K562 (cell line): ENCODE results near the gene PHETA1. TPM values are rescaled to one million over a fixed set of nuclear protein-coding genes. Genes with fewer than 3 reads are reported as not detected.

Experiments used
- ATAC-seq: fragments of 200-7000 bp; cut with Tn5 transposase; 3 replicates; pipeline ENCODE4 v1.9.1; 2020; ENCODE audit warnings: moderate library complexity
- BruUV-seq: library from RNA; stranded (reverse); fragments of 400-500 nt; replicated peaks from 2 replicates; lab custom pipeline; 2021; lab: Mats Ljungman, UMichigan
- CTCF ChIA-PET: fragments of 300-600 bp; formaldehyde crosslinking; extraction: SDS; loops from one replicate; lab custom pipeline; 2021; ENCODE audit warnings: low intra/inter-chr PET ratio; lab: Yijun Ruan, JAX
- POLR2A ChIA-PET: fragments of 300-600, 350-650 bp; sonication (Branson Sonifier 250); formaldehyde crosslinking; extraction: SDS; loops from one replicate; lab custom pipeline; 2021; ENCODE audit warnings: antibody characterized with exemption, inconsistent platforms; lab: Yijun Ruan, JAX
- DNase-seq, 4 experiments: peaks; one replicate each; pipeline versions ENCODE4 v3.0.0 to v3.0.0-alpha.2; 2011 to 2018; ENCODE audit warnings: low spot score in 3 of 4, mixed read lengths in 3 of 4; ENCODE audit errors: extremely low read depth in 1 of 4
- FAIRE-seq: peaks from 2 replicates; lab custom pipeline; 2011; peaks lifted over from hg19 to GRCh38; lab: Jason Lieb, UNC
- H2AFZ ChIP-seq: 2 replicates; pipeline ENCODE4 v1.6.0; 2011; ENCODE audit warnings: low read depth, low read length, control low read depth, inconsistent platforms
- H3K27ac ChIP-seq: fragments of 200-600 bp; 3 replicates; pipeline ENCODE4 v1.8.0; 2011; ENCODE audit warnings: low read depth, mild to moderate bottlenecking, control low read depth, inconsistent platforms, low read length, moderate library complexity, mixed read lengths; ENCODE audit errors: extremely low read depth
- H3K27me3 ChIP-seq, 2 experiments: fragments of 300-600 bp in 1 of 2; 2 replicates in 1 of 2; 3 replicates in 1 of 2; pipeline versions ENCODE4 v1.6.0 to v1.8.0; 2011; ENCODE audit warnings: inconsistent platforms in 2 of 2, low read length in 2 of 2, mild to moderate bottlenecking in 1 of 2, mixed read lengths in 1 of 2, moderate library complexity in 1 of 2; ENCODE audit not compliant: control insufficient read depth in 2 of 2, insufficient read depth in 2 of 2
- H3K36me3 ChIP-seq: fragments of 300-600 bp; 3 replicates; pipeline ENCODE4 v1.8.0; 2011; ENCODE audit warnings: mild to moderate bottlenecking, low read length, inconsistent platforms; ENCODE audit not compliant: control insufficient read depth, insufficient read depth
- H3K4me1 ChIP-seq, 2 experiments: fragments of 200-600 bp in 1 of 2; replicated peaks in 1 of 2; 2 replicates in 1 of 2; 3 replicates in 1 of 2; pipeline versions ENCODE4 v1.5.1 to v1.8.0; 2011; ENCODE audit warnings: inconsistent platforms in 2 of 2, low read length in 2 of 2, mild to moderate bottlenecking in 1 of 2, mixed read lengths in 1 of 2, moderate library complexity in 1 of 2; ENCODE audit not compliant: control insufficient read depth in 2 of 2, insufficient read depth in 2 of 2
- H3K4me2 ChIP-seq: 2 replicates; pipeline ENCODE4 v1.6.1; 2011; ENCODE audit warnings: low read length, control low read depth, inconsistent platforms, mixed read lengths; ENCODE audit not compliant: insufficient read depth
- H3K4me3 ChIP-seq: fragments of 200-600 bp; sonication (generic), shearing (Covaris generic); 2 replicates; pipeline ENCODE4 v1.5.1; 2016; ENCODE audit warnings: control low read depth, inconsistent platforms
- H3K79me2 ChIP-seq: fragments of 200-600 bp; 3 replicates; pipeline ENCODE4 v1.8.0; 2011; ENCODE audit warnings: low read length, inconsistent platforms; ENCODE audit not compliant: control insufficient read depth, insufficient read depth
- H3K9ac ChIP-seq, 2 experiments: 2 replicates each; pipeline versions ENCODE4 v1.6.0 to v1.6.1; 2011; ENCODE audit warnings: low read depth in 2 of 2, low read length in 2 of 2, control low read depth in 1 of 2, inconsistent platforms in 1 of 2, mild to moderate bottlenecking in 1 of 2, mixed read lengths in 1 of 2; ENCODE audit not compliant: insufficient read depth in 1 of 2
- H3K9me1 ChIP-seq: one replicate; pipeline ENCODE4 v1.6.0; 2011; ENCODE audit warnings: inconsistent platforms, mild to moderate bottlenecking, low read length, moderate library complexity; ENCODE audit not compliant: control insufficient read depth, insufficient read depth
- H3K9me3 ChIP-seq: replicated peaks from 2 replicates; pipeline ENCODE4 v1.5.1; 2011; ENCODE audit warnings: low read depth, low read length, inconsistent platforms; ENCODE audit not compliant: control insufficient read depth, insufficient read depth
- H4K20me1 ChIP-seq: replicated peaks from 2 replicates; pipeline ENCODE4 v1.6.1; 2011; ENCODE audit warnings: low read length, inconsistent platforms, mixed read lengths; ENCODE audit not compliant: control insufficient read depth, insufficient read depth
- ARID1B ChIP-seq: fragments of 450-650 bp; IDR thresholded peaks from 2 replicates; pipeline ENCODE4 v1.6.1; 2016; ENCODE audit warnings: antibody characterized with exemption, mild to moderate bottlenecking, inconsistent platforms
- CEBPB ChIP-seq: fragments of 450-650 bp; IDR thresholded peaks from 2 replicates; pipeline ENCODE4 v1.6.1; 2016; ENCODE audit warnings: missing genetic modification characterization, missing compliant biosample characterization
- NFIC ChIP-seq: fragments of 450-650 bp; IDR thresholded peaks from 2 replicates; pipeline ENCODE4 v1.6.1; 2017; ENCODE audit warnings: mild to moderate bottlenecking, inconsistent platforms
- NFIX ChIP-seq: fragments of 250-450 bp; sonication (Bioruptor Pico); IDR thresholded peaks from 2 replicates; pipeline ENCODE4 v1.4.0; 2020; ENCODE audit warnings: low read depth, mild to moderate bottlenecking, moderate library complexity
- NR3C1 ChIP-seq: sonication (generic); formaldehyde crosslinking; IDR thresholded peaks from 2 replicates; pipeline ENCODE4 v1.8.1; 2022; ENCODE audit warnings: missing genetic modification reagents
- RBM17 ChIP-seq: fragments of 200-400 bp; formaldehyde crosslinking; IDR thresholded peaks from 2 replicates; pipeline ENCODE4 v1.6.1; 2017; ENCODE audit warnings: low read depth, mild to moderate bottlenecking, low read length, borderline replicate concordance
- SMAD1 ChIP-seq: fragments of 150-350 bp; IDR thresholded peaks from 2 replicates; pipeline ENCODE4 v1.6.1; 2014; ENCODE audit warnings: low read length, low read depth; ENCODE audit not compliant: partially characterized antibody
- VEZF1 ChIP-seq: fragments of 200-800 bp; sonication (Bioruptor generic); IDR thresholded peaks from 2 replicates; pipeline ENCODE4 v1.6.1; 2017; ENCODE audit warnings: missing genetic modification characterization, missing compliant biosample characterization
- YBX1 ChIP-seq: fragments of 450-650 bp; IDR thresholded peaks from 2 replicates; pipeline ENCODE4 v1.7.1; 2016; ENCODE audit warnings: mild to moderate bottlenecking
- ZBTB8A ChIP-seq: fragments of 450-650 bp; IDR thresholded peaks from 2 replicates; pipeline ENCODE4 v1.6.1; 2018; ENCODE audit warnings: mild to moderate bottlenecking, moderate library complexity; ENCODE audit not compliant: partially characterized antibody
- ZNF175 ChIP-seq: fragments of 200-800 bp; sonication (Bioruptor generic); IDR thresholded peaks from 2 replicates; pipeline ENCODE4 v1.6.1; 2016; ENCODE audit warnings: low read depth, mild to moderate bottlenecking, missing genetic modification characterization, missing compliant biosample characterization
- ZNF584 ChIP-seq: fragments of 200-800 bp; sonication (Bioruptor generic); IDR thresholded peaks from 2 replicates; pipeline ENCODE4 v1.6.1; 2016; ENCODE audit warnings: low read depth, mild to moderate bottlenecking, missing genetic modification characterization, missing compliant biosample characterization
- ZNF586 ChIP-seq: fragments of 450-650 bp; formaldehyde crosslinking; conservative IDR thresholded peaks from 2 replicates; pipeline ENCODE4 v1.4.0; 2020; ENCODE audit warnings: mild to moderate bottlenecking, moderate library complexity
- WGBS: fragments of 100-300 bp; shearing (Covaris generic); methylation state at CpG from one replicate; pipeline ENCODE4 v1.1.6; 2016; ENCODE audit warnings: low coverage, mixed read lengths; ENCODE audit not compliant: insufficient coverage; ENCODE audit errors: missing lambda C conversion rate; 5-methylcytosine and 5-hydroxymethylcytosine counted together
- in situ Hi-C: fragments of 300-500 bp; cut with MboI; formaldehyde crosslinking; loops from 4 replicates; pipeline ENCODE4 v1.15.0; 2018; ENCODE audit warnings: inconsistent platforms, mixed read lengths
- intact Hi-C: fragments of 100-400 bp; cut with micrococcal nuclease; formaldehyde crosslinking; loops from 2 replicates; pipeline ENCODE4 v1.14.2; 2022
- polyA plus RNA-seq, 8 experiments: library from polyadenylated mRNA; depleted of rRNA in 4 of 8; stranded (reverse) in 5 of 8; unstranded in 3 of 8; fragments of >200 nt; fragmentation: Nextera tagmentation in 2 of 8; fragmentation: Illumina TruSeq in 1 of 8; extraction: Ambion mirVana in 2 of 8; extraction: Trizol in 1 of 8; gene quantifications; 2 replicates each; pipeline versions ENCODE4 v1.2.1 to v1.2.3, GENCODE V29; 2011 to 2014; ENCODE audit warnings: inconsistent platforms in 1 of 8, missing spikeins in 1 of 8
- total RNA-seq, 7 experiments: library from RNA; depleted of rRNA in 6 of 7; stranded (reverse); fragments of >200 nt in 6 of 7; fragmentation: Illumina TruSeq in 2 of 7; extraction: Trizol in 2 of 7; gene quantifications; 2 replicates each; pipeline versions ENCODE4 v1.2.1 to v1.2.3, GENCODE V29; 2011 to 2021; ENCODE audit warnings: low replicate concordance in 1 of 7

Gene PHETA1
- total and polyA plus RNA-seq, 9 of the 15 experiments (the other 6 are each of a cell fraction or from before 2014, with no cell fraction given) = 0.03 to 12.4 (median 3.0) TPM

GRCh38 chr12:111412830-111413441, 44.0 kb upstream of the PHETA1 start:
- peaks cover 64% of the 10 kb centered on the region for H4K20me1 ChIP-seq
- H3K4me1 ChIP-seq = peaks cover 57 to 61% of the 10 kb centered on the region in 2 experiments
- peaks cover 98% of the 10 kb centered on the region for H3K79me2 ChIP-seq
- peak in 1 of 4 experiments; percentile 57 for DNase-seq
- H3K4me3 ChIP-seq = no peak overlapping the region
- BruUV-seq = no TSS peak
- H3K9me3 ChIP-seq = no peaks in the 10 kb centered on the region
- intact Hi-C loops = no loop called here
- in situ Hi-C loops = no loop called here
- peaks cover 79% of the 10 kb centered on the region for H3K36me3 ChIP-seq
- H3K9me1 ChIP-seq = peaks cover 19% of the 10 kb centered on the region
- no peak for ATAC-seq
- CTCF ChIA-PET = no interaction called here
- peak overlapping the region; percentile 27 for H3K4me2 ChIP-seq
- H3K27me3 ChIP-seq = no peaks in the 10 kb centered on the region
- TF ChIP-seq NFIX (CRISPR knock-in tag) = peak; percentile 83
- no peak for TF ChIP-seq ZBTB8A
- peak; percentile 51 for TF ChIP-seq SMAD1
- peak; percentile 99 for TF ChIP-seq NFIC
- TF ChIP-seq NR3C1 = no peak
- no peak for TF ChIP-seq ARID1B
- no peak for TF ChIP-seq YBX1
- TF ChIP-seq ZNF584 (CRISPR knock-in tag) = 0 out of 2 replicates have a peak, but pooled peaks have one; percentile 8
- TF ChIP-seq ZNF586 (CRISPR knock-in tag) = no peak
- no peak for TF ChIP-seq CEBPB
- TF ChIP-seq ZNF175 (CRISPR knock-in tag) = no peak
- peak; percentile 22; the same call in 1 of the 2 replicates for TF ChIP-seq VEZF1
- TF ChIP-seq RBM17 = no peak
- 41% methylated on average over 6 of the region's 6 CpGs for WGBS
- H3K27ac ChIP-seq = peak overlapping the region; percentile 92
- POLR2A ChIA-PET = interaction anchor here (0.6 to 4.0 kb wide), 11 partner anchors 8 to 1652 kb away, joined by 3 to 24 read pairs (median 4); no protein-coding TSS in a partner anchor
- peak overlapping the region; percentile 30 to 56; a peak in 3 of 4 replicates for H3K9ac ChIP-seq
- peak; percentile 66 for FAIRE-seq
- no peak overlapping the region for H2AFZ ChIP-seq
